GM23248 (cell line): Measurements from ENCODE around the gene SPPL3.

Experiments
- EZH2 ChIP-seq: fragments of 200-600 bp; sonication (generic); IDR thresholded peaks from 2 replicates; pipeline ENCODE4 v1.6.1; 2018; ENCODE audit warnings: antibody characterized with exemption, mild to moderate bottlenecking; ENCODE audit not compliant: insufficient read depth, poor library complexity, severe bottlenecking
- EZH2phosphoT487 ChIP-seq: fragments of 200-600 bp; sonication (generic); IDR thresholded peaks from 2 replicates; pipeline ENCODE4 v1.6.1; 2018; ENCODE audit warnings: antibody characterized with exemption, moderate library complexity, mild to moderate bottlenecking, low read depth; ENCODE audit not compliant: insufficient read depth

- no peak for TF ChIP-seq EZH2phosphoT487
- TF ChIP-seq EZH2 = no peak
Measured at GRCh38 chr12:120842595-120842994, 61.6 kb downstream of the SPPL3 start.
